Colonic mucosa (tissue), 4 donors: ENCODE measurements around the gene TOR4A. TPM values are rescaled to one million over a fixed set of nuclear protein-coding genes. Genes with fewer than 3 reads are reported as not detected.
"Not testable (repeated sequence)": the region's sequence is repeated elsewhere in the genome, so short reads cannot be mapped to it uniquely, and the experiment has no call there.

Experiments
- DNase-seq: peaks from one replicate; pipeline ENCODE4 v3.0.0-alpha.2; 2020
- H3K27ac ChIP-seq: fragments of 200-600 bp; one replicate; pipeline ENCODE4 v1.8.0; 2021
- H3K27me3 ChIP-seq: fragments of 200-600 bp; one replicate; pipeline ENCODE4 v1.8.0; 2021
- H3K36me3 ChIP-seq: fragments of 200-600 bp; one replicate; pipeline ENCODE4 v1.8.0; 2021
- H3K4me1 ChIP-seq: fragments of 200-600 bp; one replicate; pipeline ENCODE4 v1.8.0; 2021; ENCODE audit warnings: mild to moderate bottlenecking
- H3K4me3 ChIP-seq: fragments of 200-600 bp; one replicate; pipeline ENCODE4 v1.8.0; 2021
- H3K9ac ChIP-seq, 2 donors: one replicate each; pipeline ENCODE4 v1.7.0; 2013; ENCODE audit warnings: control low read depth in 2 of 2, low read depth in 2 of 2, low read length in 2 of 2
- H3K9me3 ChIP-seq: fragments of 200-600 bp; one replicate; pipeline ENCODE4 v1.8.0; 2021
- intact Hi-C: fragments of 100-400 bp; cut with DNase I; formaldehyde crosslinking; loops from one replicate; pipeline ENCODE4 v1.14.1; 2022
- total RNA-seq, 2 donors: library from RNA; stranded (reverse); fragmentation: NEBNext Ultra II Directional in 1 of 2; extraction: Animal tissue kit (Norgen Biotek cat#: 25700) in 1 of 2; gene quantifications; one replicate each; pipeline ENCODE4 v1.2.1, GENCODE V29; 2021
- TF ChIP-seq, protein P1 (sequence below): fragments of 200-600 bp; IDR thresholded peaks from one replicate; pipeline ENCODE4 v1.8.0; 2022; ENCODE audit warnings: antibody characterized with exemption, mild to moderate bottlenecking
- donor health status: healthy.
- donor health status: DM: no; HTN: no; CAD: no.
- donor health status: DM: no; HTN: no; CAD: no.

The TOR4A gene
- total RNA-seq, 2 donors from 2014 or later: 57.1 to 63.9 TPM

DNA sequence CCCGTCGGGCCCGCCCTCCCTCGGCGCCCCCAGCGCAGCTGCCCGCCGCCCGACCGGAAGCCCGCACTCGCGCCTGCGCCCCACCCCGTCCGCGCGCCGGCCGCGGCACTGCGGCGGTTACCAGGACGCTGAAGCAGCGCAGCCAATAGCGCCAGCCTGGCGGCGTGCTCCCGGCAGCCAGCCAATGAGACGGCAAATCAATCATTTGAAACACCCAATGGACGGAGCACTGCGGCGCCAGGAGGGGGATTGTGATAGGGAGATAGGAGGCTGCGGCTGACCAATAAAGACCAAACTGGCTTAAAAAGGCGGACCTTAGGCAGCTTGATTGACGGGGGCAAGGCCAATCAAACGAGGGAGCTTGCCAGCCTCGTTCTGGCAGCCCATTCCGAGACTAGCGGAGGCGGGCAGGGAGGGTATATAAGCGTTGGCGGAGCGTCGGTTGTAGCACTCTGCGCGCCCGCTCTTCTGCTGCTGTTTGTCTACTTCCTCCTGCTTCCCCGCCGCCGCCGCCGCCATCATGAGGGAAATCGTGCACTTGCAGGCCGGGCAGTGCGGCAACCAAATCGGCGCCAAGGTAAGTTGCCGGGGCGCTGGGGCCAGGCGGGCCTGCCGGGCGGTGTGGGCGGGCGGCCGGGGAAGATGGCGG lies 36.6 kb upstream of the TOR4A start, which contains the start of gene TUBB4B:
TSS of gene TUBB4B (plus strand) at position 447 of the 649 bp plus-strand sequence. CDS start at position 521, 74 bp downstream.
- TF ChIP-seq, protein P1, sequence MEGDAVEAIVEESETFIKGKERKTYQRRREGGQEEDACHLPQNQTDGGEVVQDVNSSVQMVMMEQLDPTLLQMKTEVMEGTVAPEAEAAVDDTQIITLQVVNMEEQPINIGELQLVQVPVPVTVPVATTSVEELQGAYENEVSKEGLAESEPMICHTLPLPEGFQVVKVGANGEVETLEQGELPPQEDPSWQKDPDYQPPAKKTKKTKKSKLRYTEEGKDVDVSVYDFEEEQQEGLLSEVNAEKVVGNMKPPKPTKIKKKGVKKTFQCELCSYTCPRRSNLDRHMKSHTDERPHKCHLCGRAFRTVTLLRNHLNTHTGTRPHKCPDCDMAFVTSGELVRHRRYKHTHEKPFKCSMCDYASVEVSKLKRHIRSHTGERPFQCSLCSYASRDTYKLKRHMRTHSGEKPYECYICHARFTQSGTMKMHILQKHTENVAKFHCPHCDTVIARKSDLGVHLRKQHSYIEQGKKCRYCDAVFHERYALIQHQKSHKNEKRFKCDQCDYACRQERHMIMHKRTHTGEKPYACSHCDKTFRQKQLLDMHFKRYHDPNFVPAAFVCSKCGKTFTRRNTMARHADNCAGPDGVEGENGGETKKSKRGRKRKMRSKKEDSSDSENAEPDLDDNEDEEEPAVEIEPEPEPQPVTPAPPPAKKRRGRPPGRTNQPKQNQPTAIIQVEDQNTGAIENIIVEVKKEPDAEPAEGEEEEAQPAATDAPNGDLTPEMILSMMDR: no peak
- peaks cover 10% of the 10 kb centered on the region for H3K36me3 ChIP-seq
- H3K27me3 ChIP-seq: no peaks in the 10 kb centered on the region
- peaks cover 36% of the 10 kb centered on the region for H3K4me1 ChIP-seq
- no peaks in the 10 kb centered on the region for H3K9me3 ChIP-seq
- peak; percentile 99 for DNase-seq
- intact Hi-C loops: no loop called here
- peak within 1 kb of the TSS; percentile 99 for H3K27ac ChIP-seq
- H3K4me3 ChIP-seq: peak within 1 kb of the TSS; percentile 96
- peak within 1 kb of the TSS; percentile 96 to 97 for H3K9ac ChIP-seq

DNA sequence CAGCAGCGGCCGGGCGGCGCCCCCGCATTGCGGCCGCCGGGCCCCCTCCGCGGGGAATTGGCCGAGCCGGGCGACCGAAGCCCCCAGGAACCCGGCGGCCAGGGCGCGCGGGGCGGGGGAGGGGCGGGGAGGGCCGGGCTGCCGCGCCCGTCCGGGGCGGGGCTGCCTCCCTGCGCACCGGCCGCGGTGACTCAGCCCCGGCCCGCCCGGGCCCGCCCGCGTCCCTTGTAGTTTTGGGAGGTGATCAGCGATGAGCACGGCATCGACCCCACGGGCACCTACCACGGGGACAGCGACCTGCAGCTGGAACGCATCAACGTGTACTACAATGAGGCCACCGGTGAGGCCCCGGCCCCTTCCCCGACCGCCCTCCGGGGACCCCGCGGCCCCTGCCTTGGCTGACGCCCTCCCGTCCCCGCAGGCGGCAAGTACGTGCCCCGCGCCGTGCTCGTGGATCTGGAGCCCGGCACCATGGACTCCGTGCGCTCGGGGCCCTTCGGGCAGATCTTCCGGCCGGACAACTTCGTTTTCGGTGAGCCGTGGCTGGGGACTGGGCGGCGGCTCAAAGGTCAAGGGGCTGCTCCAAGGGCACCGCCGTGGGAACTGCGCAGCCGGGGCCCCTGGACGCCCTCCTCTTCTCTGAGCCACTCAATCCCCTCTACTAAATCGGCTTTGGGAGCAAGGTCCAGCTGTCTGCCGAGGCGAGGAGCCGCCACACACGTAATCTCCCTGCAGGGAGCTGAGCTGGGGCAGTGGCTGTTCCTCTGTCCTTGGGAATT lies 35.8 kb upstream of the TOR4A start:
- DNase-seq: peak; percentile 71
- H3K4me3 ChIP-seq: peak overlapping the region; percentile 96
- no peaks in the 10 kb centered on the region for H3K27me3 ChIP-seq
- intact Hi-C loops: no loop called here
- peak overlapping the region; percentile 89 for H3K27ac ChIP-seq
- TF ChIP-seq, protein P1: no peak
- peak overlapping the region; percentile 96 to 97 for H3K9ac ChIP-seq
- H3K9me3 ChIP-seq: no peaks in the 10 kb centered on the region
- peaks cover 29% of the 10 kb centered on the region for H3K4me1 ChIP-seq
- H3K36me3 ChIP-seq: peaks cover 10% of the 10 kb centered on the region

GRCh38 chr9:137242269-137243203 lies 35.0 kb upstream of the TOR4A start:
- Histone ChIP-seq H3K27ac (peak overlapping the region; percentile 89), H3K9me3 (no peaks in the 10 kb centered on the region), H3K36me3 (peaks cover 10% of the 10 kb centered on the region), H3K4me1 (peaks cover 20% of the 10 kb centered on the region), H3K4me3 (peak overlapping the region; percentile 96), H3K27me3 (no peaks in the 10 kb centered on the region), H3K9ac (peak overlapping the region; percentile 96 to 97)
- intact Hi-C loops: no loop called here
- TF ChIP-seq, protein P1: no peak
- peak; percentile 23 for DNase-seq

DNA sequence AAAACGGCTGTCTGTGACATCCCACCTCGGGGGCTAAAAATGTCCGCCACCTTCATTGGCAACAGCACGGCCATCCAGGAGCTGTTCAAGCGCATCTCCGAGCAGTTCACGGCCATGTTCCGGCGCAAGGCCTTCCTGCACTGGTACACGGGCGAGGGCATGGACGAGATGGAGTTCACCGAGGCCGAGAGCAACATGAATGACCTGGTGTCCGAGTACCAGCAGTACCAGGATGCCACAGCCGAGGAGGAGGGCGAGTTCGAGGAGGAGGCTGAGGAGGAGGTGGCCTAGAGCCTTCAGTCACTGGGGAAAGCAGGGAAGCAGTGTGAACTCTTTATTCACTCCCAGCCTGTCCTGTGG lies 34.3 kb upstream of the TOR4A start:
- H3K27ac ChIP-seq, intact Hi-C loops, H3K9me3 ChIP-seq, H3K27me3 ChIP-seq, DNase-seq, H3K4me3 ChIP-seq: not testable (repeated sequence)
- H3K4me1 ChIP-seq: peaks cover 13% of the 10 kb centered on the region
- peaks cover 10% of the 10 kb centered on the region for H3K36me3 ChIP-seq
- peak overlapping the region; percentile 14 to 96 for H3K9ac ChIP-seq

- peak overlapping the region in 1 of 2 donors; percentile 30 for H3K9ac ChIP-seq
- no peak overlapping the region for H3K4me3 ChIP-seq
- peaks cover 10% of the 10 kb centered on the region for H3K36me3 ChIP-seq
- H3K4me1 ChIP-seq: peaks cover 13% of the 10 kb centered on the region
- H3K27ac ChIP-seq: no peak overlapping the region
- DNase-seq: no peak
- H3K9me3 ChIP-seq: no peaks in the 10 kb centered on the region
- intact Hi-C loops: no loop called here
- TF ChIP-seq, protein P1: no peak
- no peaks in the 10 kb centered on the region for H3K27me3 ChIP-seq
Observed at GRCh38 chr9:137243626-137244485, 33.7 kb upstream of the TOR4A start.
